KMS-11 (cell line): ENCODE results near the gene CEMIP.

Experiments
- H2AFZ ChIP-seq: fragments of 200-600 bp; sonication (generic); 2 replicates; pipeline ENCODE4 v1.6.1; 2016; ENCODE audit warnings: antibody characterized with exemption, mixed run types, low read depth
- H3K27ac ChIP-seq: fragments of 200-600 bp; sonication (generic); 2 replicates; pipeline ENCODE4 v1.6.1; 2016; ENCODE audit warnings: mild to moderate bottlenecking, mixed run types
- H3K27me3 ChIP-seq: fragments of 200-600 bp; sonication (generic); 2 replicates; pipeline ENCODE4 v1.6.1; 2017; ENCODE audit warnings: mild to moderate bottlenecking, low read depth, mixed run types, moderate library complexity; ENCODE audit not compliant: insufficient read depth
- H3K36me3 ChIP-seq: fragments of 200-600 bp; sonication (generic); 2 replicates; pipeline ENCODE4 v1.6.1; 2017; ENCODE audit warnings: mild to moderate bottlenecking, mixed run types; ENCODE audit not compliant: insufficient read depth
- H3K4me1 ChIP-seq: fragments of 200-600 bp; sonication (generic); 2 replicates; pipeline ENCODE4 v1.6.1; 2016; ENCODE audit warnings: mild to moderate bottlenecking, low read depth, mixed run types; ENCODE audit not compliant: poor library complexity, severe bottlenecking
- H3K4me2 ChIP-seq: fragments of 200-600 bp; sonication (generic); 2 replicates; pipeline ENCODE4 v1.7.0; 2016; ENCODE audit warnings: mild to moderate bottlenecking, mixed run types
- H3K4me3 ChIP-seq: fragments of 200-600 bp; sonication (generic); IDR thresholded peaks from 2 replicates; pipeline ENCODE4 v1.6.1; 2017; ENCODE audit warnings: low read depth, low read length, mixed read lengths; ENCODE audit not compliant: insufficient read depth
- H3K79me2 ChIP-seq: fragments of 200-600 bp; sonication (generic); 2 replicates; pipeline ENCODE4 v1.6.1; 2016; ENCODE audit warnings: low read depth, mixed run types; ENCODE audit not compliant: insufficient read depth
- H3K9ac ChIP-seq: fragments of 200-600 bp; sonication (generic); 2 replicates; pipeline ENCODE4 v1.6.1; 2016; ENCODE audit warnings: mild to moderate bottlenecking, mixed run types
- H4K20me1 ChIP-seq: fragments of 200-600 bp; sonication (generic); 2 replicates; pipeline ENCODE4 v1.6.1; 2016; ENCODE audit warnings: mild to moderate bottlenecking, mixed run types; ENCODE audit not compliant: insufficient read depth
- CTCF ChIP-seq: fragments of 200-600 bp; sonication (generic); conservative IDR thresholded peaks from 2 replicates; pipeline ENCODE4 v1.6.1; 2017; ENCODE audit warnings: low read depth, mild to moderate bottlenecking, antibody characterized with exemption, low read length, moderate library complexity, mixed read lengths

CEMIP gene

GRCh38 chr15:80970658-80971057, 191.5 kb downstream of the CEMIP start:
- H3K79me2 ChIP-seq = no peaks in the 10 kb centered on the region
- no peaks in the 10 kb centered on the region for H3K4me1 ChIP-seq
- no peak overlapping the region for H3K4me2 ChIP-seq
- H3K36me3 ChIP-seq = no peaks in the 10 kb centered on the region
- TF ChIP-seq CTCF = no peak
- no peak overlapping the region for H2AFZ ChIP-seq
- H3K27ac ChIP-seq = no peak overlapping the region
- no peaks in the 10 kb centered on the region for H3K27me3 ChIP-seq
- no peak overlapping the region for H3K4me3 ChIP-seq
- H4K20me1 ChIP-seq = peaks cover 4% of the 10 kb centered on the region; the same call in 1 of the 2 replicates
- no peak overlapping the region for H3K9ac ChIP-seq

GRCh38 chr15:80971143-80971542, 192.0 kb downstream of the CEMIP start:
- TF ChIP-seq CTCF = no peak
- no peak overlapping the region for H2AFZ ChIP-seq
- H3K9ac ChIP-seq = no peak overlapping the region
- H3K4me3 ChIP-seq = no peak overlapping the region
- H3K4me1 ChIP-seq = no peaks in the 10 kb centered on the region
- H3K27ac ChIP-seq = no peak overlapping the region
- H3K4me2 ChIP-seq = no peak overlapping the region
- no peaks in the 10 kb centered on the region for H3K36me3 ChIP-seq
- H3K79me2 ChIP-seq = no peaks in the 10 kb centered on the region
- no peaks in the 10 kb centered on the region for H3K27me3 ChIP-seq
- peaks cover 4% of the 10 kb centered on the region; the same call in 1 of the 2 replicates for H4K20me1 ChIP-seq

- Histone ChIP-seq H3K36me3 (no peaks in the 10 kb centered on the region), H2AFZ (no peak overlapping the region), H3K4me2 (no peak overlapping the region), H3K4me1 (no peaks in the 10 kb centered on the region), H3K27me3 (no peaks in the 10 kb centered on the region), H3K79me2 (no peaks in the 10 kb centered on the region), H3K4me3 (no peak overlapping the region), H4K20me1 (peaks cover 4% of the 10 kb centered on the region; the same call in 1 of the 2 replicates), H3K27ac (no peak overlapping the region), H3K9ac (no peak overlapping the region)
- no peak for TF ChIP-seq CTCF
Measured at GRCh38 chr15:80972276-80972675, 193.1 kb downstream of the CEMIP start.

- Histone ChIP-seq H3K9ac (no peak overlapping the region), H3K27ac (no peak overlapping the region), H3K4me2 (no peak overlapping the region), H3K4me1 (no peaks in the 10 kb centered on the region), H4K20me1 (peaks cover 4% of the 10 kb centered on the region; the same call in 1 of the 2 replicates), H3K79me2 (no peaks in the 10 kb centered on the region), H3K36me3 (no peaks in the 10 kb centered on the region; the same call in 1 of the 2 replicates), H2AFZ (no peak overlapping the region), H3K4me3 (no peak overlapping the region), H3K27me3 (no peaks in the 10 kb centered on the region)
- TF ChIP-seq CTCF = no peak
Measured at GRCh38 chr15:80974914-80975313, 195.7 kb downstream of the CEMIP start.
